Hepatocyte (in vitro differentiated cells): ENCODE data around the gene AKNAD1. TPM values are rescaled to one million over a fixed set of nuclear protein-coding genes. Genes with fewer than 3 reads are reported as not detected.

ENCODE experiments used
- DNase-seq: peaks from one replicate; pipeline ENCODE4 v3.0.0-alpha.2; 2016; ENCODE audit warnings: low spot score
- H2AFZ ChIP-seq: fragments of 200-600 bp; sonication (generic); 2 replicates; pipeline ENCODE4 v1.6.0; 2016; ENCODE audit warnings: antibody characterized with exemption, mild to moderate bottlenecking
- H3K27ac ChIP-seq: fragments of 200-600 bp; sonication (generic); 2 replicates; pipeline ENCODE4 v1.5.1; 2016; ENCODE audit warnings: mild to moderate bottlenecking
- H3K27me3 ChIP-seq: fragments of 200-600 bp; sonication (generic); 2 replicates; pipeline ENCODE4 v1.6.1; 2016
- H3K36me3 ChIP-seq: fragments of 200-600 bp; sonication (generic); replicated peaks from 2 replicates; pipeline ENCODE4 v1.5.1; 2016; ENCODE audit warnings: low read depth; ENCODE audit not compliant: insufficient read depth
- H3K4me1 ChIP-seq: fragments of 200-600 bp; sonication (generic); 2 replicates; pipeline ENCODE4 v1.5.1; 2016; ENCODE audit warnings: mild to moderate bottlenecking, moderate library complexity; ENCODE audit not compliant: insufficient read depth
- H3K4me2 ChIP-seq: fragments of 200-600 bp; sonication (generic); 2 replicates; pipeline ENCODE4 v1.6.0; 2016
- H3K4me3 ChIP-seq: fragments of 200-600 bp; sonication (generic); 2 replicates; pipeline ENCODE4 v1.5.1; 2016; ENCODE audit warnings: mild to moderate bottlenecking
- H3K79me2 ChIP-seq: fragments of 200-600 bp; sonication (generic); 2 replicates; pipeline ENCODE4 v1.6.0; 2017; ENCODE audit warnings: mild to moderate bottlenecking
- H3K9me2 ChIP-seq: fragments of 200-600 bp; sonication (generic); replicated peaks from 2 replicates; pipeline ENCODE4 v1.6.0; 2017; ENCODE audit warnings: mild to moderate bottlenecking; ENCODE audit not compliant: insufficient read depth
- H3K9me3 ChIP-seq: fragments of 200-600 bp; sonication (generic); 2 replicates; pipeline ENCODE4 v1.5.1; 2016; ENCODE audit warnings: low read depth, mild to moderate bottlenecking
- H4K20me1 ChIP-seq: fragments of 200-600 bp; sonication (generic); 2 replicates; pipeline ENCODE4 v1.6.0; 2016; ENCODE audit warnings: mild to moderate bottlenecking; ENCODE audit not compliant: insufficient read depth, poor library complexity, severe bottlenecking
- EZH2 ChIP-seq: fragments of 200-600 bp; sonication (generic); IDR thresholded peaks from 2 replicates; pipeline ENCODE4 v1.6.1; 2016; ENCODE audit warnings: antibody characterized with exemption, mild to moderate bottlenecking, borderline replicate concordance
- EZH2phosphoT487 ChIP-seq: fragments of 200-600 bp; sonication (generic); IDR thresholded peaks from one replicate; pipeline ENCODE4 v1.6.1; 2018; ENCODE audit warnings: antibody characterized with exemption, mild to moderate bottlenecking, low read depth, moderate library complexity; ENCODE audit not compliant: unreplicated experiment, severe bottlenecking
- WGBS: methylation state at CpG from one replicate; pipeline ENCODE4 v1.1.6; 2016; ENCODE audit warnings: low lambda C conversion rate; ENCODE audit errors: missing lambda C conversion rate; 5-methylcytosine and 5-hydroxymethylcytosine counted together
- polyA plus RNA-seq: library from polyadenylated mRNA; unstranded; fragments of >200 nt; fragmentation: Nextera tagmentation; extraction: Ambion mirVana; gene quantifications from 2 replicates; pipeline ENCODE4 v1.2.1, GENCODE V29; 2016
- total RNA-seq: library from RNA; depleted of rRNA; stranded (reverse); fragments of >200 nt; gene quantifications from 2 replicates; pipeline ENCODE4 v1.2.3, GENCODE V29; 2014
- TF ChIP-seq, protein P1 (sequence below): fragments of 200-600 bp; sonication (generic); IDR thresholded peaks from 2 replicates; pipeline ENCODE4 v1.5.1; 2016; ENCODE audit warnings: antibody characterized with exemption, mild to moderate bottlenecking; ENCODE audit not compliant: poor library complexity

Gene AKNAD1
- total and polyA plus RNA-seq, 2 experiments from 2014 or later: 0.80 TPM; not detected in 1

- Histone ChIP-seq H3K4me2 (no peak overlapping the region), H3K9me3 (no peaks in the 10 kb centered on the region), H3K4me1 (peaks cover 16% of the 10 kb centered on the region), H2AFZ (no peak overlapping the region), H3K27me3 (no peaks in the 10 kb centered on the region), H3K36me3 (no peaks in the 10 kb centered on the region), H3K4me3 (no peak overlapping the region), H3K27ac (no peak overlapping the region), H4K20me1 (no peaks in the 10 kb centered on the region), H3K79me2 (no peaks in the 10 kb centered on the region), H3K9me2 (no peaks in the 10 kb centered on the region)
- no peak for TF ChIP-seq EZH2
- no peak for TF ChIP-seq EZH2phosphoT487
- TF ChIP-seq, protein P1, sequence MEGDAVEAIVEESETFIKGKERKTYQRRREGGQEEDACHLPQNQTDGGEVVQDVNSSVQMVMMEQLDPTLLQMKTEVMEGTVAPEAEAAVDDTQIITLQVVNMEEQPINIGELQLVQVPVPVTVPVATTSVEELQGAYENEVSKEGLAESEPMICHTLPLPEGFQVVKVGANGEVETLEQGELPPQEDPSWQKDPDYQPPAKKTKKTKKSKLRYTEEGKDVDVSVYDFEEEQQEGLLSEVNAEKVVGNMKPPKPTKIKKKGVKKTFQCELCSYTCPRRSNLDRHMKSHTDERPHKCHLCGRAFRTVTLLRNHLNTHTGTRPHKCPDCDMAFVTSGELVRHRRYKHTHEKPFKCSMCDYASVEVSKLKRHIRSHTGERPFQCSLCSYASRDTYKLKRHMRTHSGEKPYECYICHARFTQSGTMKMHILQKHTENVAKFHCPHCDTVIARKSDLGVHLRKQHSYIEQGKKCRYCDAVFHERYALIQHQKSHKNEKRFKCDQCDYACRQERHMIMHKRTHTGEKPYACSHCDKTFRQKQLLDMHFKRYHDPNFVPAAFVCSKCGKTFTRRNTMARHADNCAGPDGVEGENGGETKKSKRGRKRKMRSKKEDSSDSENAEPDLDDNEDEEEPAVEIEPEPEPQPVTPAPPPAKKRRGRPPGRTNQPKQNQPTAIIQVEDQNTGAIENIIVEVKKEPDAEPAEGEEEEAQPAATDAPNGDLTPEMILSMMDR: no peak
- WGBS: 93% methylated on average over 3 of the region's 3 CpGs
- no peak for DNase-seq
Observed at GRCh38 chr1:108826081-108826635, 30.7 kb downstream of the AKNAD1 start.

GRCh38 chr1:108824051-108824450 lies 32.8 kb downstream of the AKNAD1 start:
- H3K9me3 ChIP-seq: no peaks in the 10 kb centered on the region
- no peak for DNase-seq
- no peak for TF ChIP-seq EZH2
- no peak for TF ChIP-seq EZH2phosphoT487
- TF ChIP-seq, protein P1: no peak
- no peak overlapping the region for H3K4me2 ChIP-seq
- 75% methylated on average over 3 of the region's 3 CpGs for whole genome bisulfite sequencing
- H3K27ac ChIP-seq: no peak overlapping the region
- no peak overlapping the region for H2AFZ ChIP-seq
- H3K79me2 ChIP-seq: no peaks in the 10 kb centered on the region
- H4K20me1 ChIP-seq: no peaks in the 10 kb centered on the region
- H3K36me3 ChIP-seq: no peaks in the 10 kb centered on the region
- no peak overlapping the region for H3K4me3 ChIP-seq
- H3K4me1 ChIP-seq: no peaks in the 10 kb centered on the region
- H3K27me3 ChIP-seq: no peaks in the 10 kb centered on the region
- no peaks in the 10 kb centered on the region for H3K9me2 ChIP-seq

GRCh38 chr1:108823632-108824031 lies 33.3 kb downstream of the AKNAD1 start:
- TF ChIP-seq, protein P1: no peak
- TF ChIP-seq EZH2: no peak
- no peak overlapping the region for H2AFZ ChIP-seq
- DNase-seq: no peak
- H3K27me3 ChIP-seq: no peaks in the 10 kb centered on the region
- H4K20me1 ChIP-seq: no peaks in the 10 kb centered on the region
- H3K36me3 ChIP-seq: no peaks in the 10 kb centered on the region
- H3K9me2 ChIP-seq: no peaks in the 10 kb centered on the region
- no peak overlapping the region for H3K4me3 ChIP-seq
- H3K79me2 ChIP-seq: no peaks in the 10 kb centered on the region
- no peak overlapping the region for H3K27ac ChIP-seq
- no peaks in the 10 kb centered on the region for H3K9me3 ChIP-seq
- no peaks in the 10 kb centered on the region for H3K4me1 ChIP-seq
- 60% methylated on average over 3 of the region's 3 CpGs for WGBS
- no peak overlapping the region for H3K4me2 ChIP-seq

GRCh38 chr1:108819878-108820277 lies 37.0 kb downstream of the AKNAD1 start:
- Histone ChIP-seq H3K4me1 (peaks cover 18% of the 10 kb centered on the region), H3K79me2 (no peaks in the 10 kb centered on the region), H3K4me3 (no peak overlapping the region), H3K27me3 (no peaks in the 10 kb centered on the region), H2AFZ (no peak overlapping the region), H3K9me2 (no peaks in the 10 kb centered on the region), H3K27ac (no peak overlapping the region), H4K20me1 (no peaks in the 10 kb centered on the region), H3K36me3 (no peaks in the 10 kb centered on the region), H3K9me3 (no peaks in the 10 kb centered on the region), H3K4me2 (no peak overlapping the region)
- WGBS: 90% methylated on average over 5 of the region's 5 CpGs
- DNase-seq: no peak
- TF ChIP-seq, protein P1: no peak
- TF ChIP-seq EZH2phosphoT487 (no peak), EZH2 (no peak)
